OCI-LY7 (cell line): ENCODE data around the gene PRSS56. TPM values are rescaled to one million over a fixed set of nuclear protein-coding genes. Genes with fewer than 3 reads are reported as not detected.
A peak's percentile ranks its signal among the peaks of the same experiment; 100 is the strongest.
"Not testable (repeated sequence)": the region's sequence is repeated elsewhere in the genome, so short reads cannot be mapped to it uniquely, and the experiment has no call there.

Experiments
- BruUV-seq: library from RNA; stranded (reverse); fragments of 400-500 nt; replicated peaks from 2 replicates; lab custom pipeline; 2021; lab: Mats Ljungman, UMichigan
- CTCF ChIA-PET: fragments of 300-600 bp; sonication (Branson Sonifier 250); formaldehyde crosslinking; loops from one replicate; lab custom pipeline; 2022; ENCODE audit warnings: antibody characterized with exemption; ENCODE audit not compliant: unreplicated experiment; lab: Charles Lee
- POLR2A ChIA-PET: fragments of 300-600 bp; sonication (Branson Sonifier 250); formaldehyde crosslinking; loops from one replicate; lab custom pipeline; 2022; ENCODE audit warnings: antibody characterized with exemption; lab: Charles Lee
- DNase-seq: peaks from one replicate; pipeline ENCODE4 v3.0.0-alpha.2; 2015; ENCODE audit warnings: low spot score
- H2AFZ ChIP-seq: fragments of 200-600 bp; sonication (generic), shearing (Covaris generic); 2 replicates; pipeline ENCODE4 v1.6.1; 2014; ENCODE audit warnings: mild to moderate bottlenecking, antibody characterized with exemption, low read length, moderate library complexity
- H3K27ac ChIP-seq: fragments of 200-600 bp; sonication (generic); 2 replicates; pipeline ENCODE4 v1.5.1; 2014; ENCODE audit warnings: mixed run types, low read depth, mild to moderate bottlenecking, moderate library complexity, low read length, inconsistent platforms; ENCODE audit not compliant: poor library complexity, severe bottlenecking
- H3K36me3 ChIP-seq: fragments of 200-600 bp; sonication (generic); 2 replicates; pipeline ENCODE4 v1.6.1; 2014; ENCODE audit warnings: mild to moderate bottlenecking, antibody characterized with exemption, low read length, moderate library complexity, mixed read lengths; ENCODE audit not compliant: insufficient read depth
- H3K4me1 ChIP-seq: fragments of 200-600 bp; sonication (generic); 2 replicates; pipeline ENCODE4 v1.5.1; 2014; ENCODE audit warnings: mild to moderate bottlenecking, low read length; ENCODE audit not compliant: insufficient read depth, poor library complexity, severe bottlenecking
- H3K4me2 ChIP-seq: fragments of 200-600 bp; sonication (generic); 2 replicates; pipeline ENCODE4 v1.6.1; 2014; ENCODE audit warnings: mild to moderate bottlenecking, low read length
- H3K4me3 ChIP-seq: fragments of 200-600 bp; sonication (generic); 2 replicates; pipeline ENCODE4 v1.5.1; 2014; ENCODE audit warnings: mild to moderate bottlenecking, low read depth, low read length; ENCODE audit not compliant: poor library complexity, severe bottlenecking
- H3K79me2 ChIP-seq: fragments of 200-600 bp; sonication (generic); 2 replicates; pipeline ENCODE4 v1.6.1; 2016; ENCODE audit warnings: low read depth, mild to moderate bottlenecking, low read length, moderate library complexity, mixed read lengths; ENCODE audit not compliant: insufficient read depth
- H3K9me2 ChIP-seq: fragments of 200-600 bp; sonication (generic); 2 replicates; pipeline ENCODE4 v1.6.1; 2016; ENCODE audit warnings: mild to moderate bottlenecking, low read length, mixed read lengths; ENCODE audit not compliant: insufficient read depth
- H3K9me3 ChIP-seq: fragments of 200-600 bp; sonication (generic); 2 replicates; pipeline ENCODE4 v1.6.1; 2014; ENCODE audit warnings: mild to moderate bottlenecking, mixed run types, low read length, mixed read lengths
- H4K20me1 ChIP-seq: fragments of 200-600 bp; sonication (generic); 2 replicates; pipeline ENCODE4 v1.6.1; 2014; ENCODE audit warnings: mild to moderate bottlenecking, antibody characterized with exemption, low read length, moderate library complexity, mixed read lengths; ENCODE audit not compliant: insufficient read depth
- EZH2phosphoT487 ChIP-seq: fragments of 200-600 bp; sonication (generic); IDR thresholded peaks from 2 replicates; pipeline ENCODE4 v1.6.1; 2018; ENCODE audit warnings: low read depth, borderline replicate concordance, mild to moderate bottlenecking, mixed run types, antibody characterized with exemption, low read length, moderate library complexity, mixed read lengths
- intact Hi-C: fragments of 100-400 bp; cut with micrococcal nuclease; formaldehyde crosslinking; loops from one replicate; pipeline ENCODE4 v1.10.0; 2022; ENCODE audit not compliant: unreplicated experiment
- total RNA-seq, 2 experiments: library from RNA; depleted of rRNA in 1 of 2; stranded (reverse); fragments of >200 nt in 1 of 2; shearing (Covaris generic) in 1 of 2; gene quantifications; 2 replicates each; pipeline ENCODE4 v1.2.3, GENCODE V29; 2014 to 2022
- TF ChIP-seq, protein P1 (sequence below): fragments of 200-600 bp; sonication (generic); conservative IDR thresholded peaks from 2 replicates; pipeline ENCODE4 v1.5.1; 2014; ENCODE audit warnings: mild to moderate bottlenecking, antibody characterized with exemption, low read length, moderate library complexity, mixed read lengths

PRSS56 gene
- total RNA-seq, 2 experiments from 2014 or later: not detected

DNA sequence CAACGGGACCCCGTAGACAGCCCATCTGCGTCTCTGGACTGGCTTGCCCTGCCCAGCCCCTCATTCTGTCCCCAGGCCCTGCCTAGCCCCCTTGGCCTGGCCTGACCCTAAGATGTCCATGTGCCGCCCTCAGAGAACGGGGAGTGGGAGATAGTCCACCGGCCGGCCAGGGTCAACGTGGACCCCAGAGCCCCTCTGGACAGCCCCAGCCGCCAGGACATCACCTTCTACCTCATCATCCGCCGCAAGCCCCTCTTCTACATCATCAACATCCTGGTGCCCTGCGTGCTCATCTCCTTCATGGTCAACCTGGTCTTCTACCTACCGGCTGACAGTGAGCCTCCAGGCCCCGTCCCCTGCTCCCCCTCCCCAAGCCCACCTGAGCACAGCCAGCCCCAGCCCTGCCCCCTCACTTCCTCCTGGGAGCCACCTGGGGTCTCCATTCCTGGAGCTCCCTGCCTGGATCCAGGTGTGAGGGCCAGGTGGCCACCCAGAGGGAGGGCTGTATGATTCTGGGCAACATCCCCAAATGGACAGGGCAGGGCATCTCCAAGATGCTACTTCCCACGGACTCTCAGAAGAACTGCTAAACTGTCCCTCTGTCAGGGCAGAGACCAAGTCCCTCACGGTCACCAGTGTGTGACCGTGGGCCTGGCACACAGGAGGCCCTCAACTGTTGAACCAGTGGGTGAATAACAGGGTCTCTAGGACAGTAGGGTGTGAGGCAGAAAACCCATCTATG is 9.8 kb downstream of the PRSS56 start:
- no peak overlapping the region for H3K4me3 ChIP-seq
- ChIA-PET POLR2A (no interaction called here), CTCF (no interaction called here)
- no peak for DNase-seq
- no peaks in the 10 kb centered on the region for H4K20me1 ChIP-seq
- H3K79me2 ChIP-seq: no peaks in the 10 kb centered on the region
- TF ChIP-seq, protein P1, sequence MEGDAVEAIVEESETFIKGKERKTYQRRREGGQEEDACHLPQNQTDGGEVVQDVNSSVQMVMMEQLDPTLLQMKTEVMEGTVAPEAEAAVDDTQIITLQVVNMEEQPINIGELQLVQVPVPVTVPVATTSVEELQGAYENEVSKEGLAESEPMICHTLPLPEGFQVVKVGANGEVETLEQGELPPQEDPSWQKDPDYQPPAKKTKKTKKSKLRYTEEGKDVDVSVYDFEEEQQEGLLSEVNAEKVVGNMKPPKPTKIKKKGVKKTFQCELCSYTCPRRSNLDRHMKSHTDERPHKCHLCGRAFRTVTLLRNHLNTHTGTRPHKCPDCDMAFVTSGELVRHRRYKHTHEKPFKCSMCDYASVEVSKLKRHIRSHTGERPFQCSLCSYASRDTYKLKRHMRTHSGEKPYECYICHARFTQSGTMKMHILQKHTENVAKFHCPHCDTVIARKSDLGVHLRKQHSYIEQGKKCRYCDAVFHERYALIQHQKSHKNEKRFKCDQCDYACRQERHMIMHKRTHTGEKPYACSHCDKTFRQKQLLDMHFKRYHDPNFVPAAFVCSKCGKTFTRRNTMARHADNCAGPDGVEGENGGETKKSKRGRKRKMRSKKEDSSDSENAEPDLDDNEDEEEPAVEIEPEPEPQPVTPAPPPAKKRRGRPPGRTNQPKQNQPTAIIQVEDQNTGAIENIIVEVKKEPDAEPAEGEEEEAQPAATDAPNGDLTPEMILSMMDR: no peak
- TF ChIP-seq EZH2phosphoT487: no peak
- no TSS peak for BruUV-seq
- intact Hi-C loops: loop anchor here (10.0 kb wide), 1 partner anchor 165 kb away; no protein-coding TSS in a partner anchor
- H3K27ac ChIP-seq: no peak overlapping the region
- H3K4me1 ChIP-seq: peaks cover 49% of the 10 kb centered on the region
- no peak overlapping the region for H2AFZ ChIP-seq
- H3K4me2 ChIP-seq: no peak overlapping the region
- H3K9me3 ChIP-seq: no peaks in the 10 kb centered on the region
- no peaks in the 10 kb centered on the region for H3K36me3 ChIP-seq
- no peaks in the 10 kb centered on the region for H3K9me2 ChIP-seq

DNA sequence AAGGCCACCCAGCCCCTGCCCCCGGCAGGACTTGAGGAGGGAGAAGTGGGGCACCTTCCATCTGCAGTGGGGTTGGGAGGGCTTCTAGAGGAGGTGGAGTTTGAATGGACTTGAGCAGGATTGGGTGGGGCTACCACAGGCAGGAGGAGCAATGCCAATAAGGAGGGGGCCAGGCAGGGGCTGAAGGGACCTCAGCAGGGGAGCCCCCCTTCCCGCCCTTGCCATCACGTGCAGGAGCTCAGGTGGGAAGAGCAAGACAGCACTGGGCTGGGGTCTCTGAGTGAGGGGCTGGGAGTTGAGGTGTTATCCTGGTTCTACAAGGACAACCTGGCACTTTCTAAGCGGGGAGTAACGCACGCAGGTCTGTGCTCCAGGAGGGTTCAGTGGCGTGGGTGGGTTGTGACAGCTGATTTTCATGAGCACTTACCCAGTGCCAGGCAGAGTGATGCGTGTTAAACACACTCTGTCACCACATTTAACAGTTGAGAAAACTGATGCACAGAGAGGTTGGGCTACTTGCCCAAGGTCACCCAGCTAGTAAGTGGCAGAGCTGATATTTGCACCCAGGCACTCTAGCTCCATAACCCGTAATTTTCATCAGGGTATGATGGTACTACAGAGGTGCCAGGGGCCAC is 10.6 kb downstream of the PRSS56 start:
- Histone ChIP-seq H3K36me3 (no peaks in the 10 kb centered on the region), H2AFZ (no peak overlapping the region), H3K9me3 (no peaks in the 10 kb centered on the region), H3K79me2 (no peaks in the 10 kb centered on the region), H3K9me2 (no peaks in the 10 kb centered on the region), H4K20me1 (no peaks in the 10 kb centered on the region), H3K4me1 (peaks cover 49% of the 10 kb centered on the region), H3K4me2 (no peak overlapping the region), H3K4me3 (no peak overlapping the region), H3K27ac (no peak overlapping the region)
- TF ChIP-seq EZH2phosphoT487: no peak
- TF ChIP-seq, protein P1: no peak
- intact Hi-C loops: no loop called here
- ChIA-PET CTCF (no interaction called here), POLR2A (interaction anchor here (0.5 to 1.5 kb wide), 2 partner anchors 16 to 105 kb away, joined by 3 to 10 read pairs; no protein-coding TSS in a partner anchor)
- no peak for DNase-seq
- BruUV-seq: no TSS peak

DNA sequence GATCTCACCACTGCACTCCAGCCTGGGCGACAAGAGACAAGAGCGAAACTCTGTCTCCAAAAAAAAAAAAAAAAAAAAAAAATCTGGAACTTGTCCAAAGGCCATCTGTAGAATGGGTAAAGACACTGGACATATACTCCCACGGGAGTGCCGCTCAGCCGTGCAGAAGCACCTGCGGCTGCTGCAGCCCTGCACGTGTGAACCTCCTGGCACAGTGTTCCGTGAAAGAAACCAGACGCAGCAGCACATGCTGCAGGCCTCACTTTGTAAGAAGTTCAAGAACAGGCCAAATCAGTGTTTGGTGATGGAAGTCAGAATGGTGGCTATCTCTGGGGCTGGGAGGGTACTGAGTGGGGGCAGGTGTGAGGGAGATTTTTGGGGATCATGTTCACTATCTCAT is 12.2 kb downstream of the PRSS56 start:
- H3K9me3 ChIP-seq: 0 out of 2 replicates have a peak, but pooled peaks cover 6% of the 10 kb centered on the region
- H3K4me2 ChIP-seq: peak overlapping the region; percentile 34
- intact Hi-C loops: no loop called here
- H3K9me2 ChIP-seq: no peaks in the 10 kb centered on the region
- no TSS peak for BruUV-seq
- DNase-seq: peak; percentile 84
- ChIA-PET CTCF (no interaction called here), POLR2A (interaction anchor here (1.1 to 1.5 kb wide), 2 partner anchors 14 to 16 kb away, joined by 4 to 10 read pairs; no protein-coding TSS in a partner anchor)
- no peaks in the 10 kb centered on the region for H4K20me1 ChIP-seq
- no peak overlapping the region for H3K4me3 ChIP-seq
- H3K36me3 ChIP-seq: no peaks in the 10 kb centered on the region; the same call in 1 of the 2 replicates
- H3K79me2 ChIP-seq: no peaks in the 10 kb centered on the region
- TF ChIP-seq, protein P1: no peak
- no peak for TF ChIP-seq EZH2phosphoT487
- H3K4me1 ChIP-seq: peaks cover 49% of the 10 kb centered on the region
- no peak overlapping the region; the same call in 1 of the 2 replicates for H2AFZ ChIP-seq
- H3K27ac ChIP-seq: peak overlapping the region; percentile 53

DNA sequence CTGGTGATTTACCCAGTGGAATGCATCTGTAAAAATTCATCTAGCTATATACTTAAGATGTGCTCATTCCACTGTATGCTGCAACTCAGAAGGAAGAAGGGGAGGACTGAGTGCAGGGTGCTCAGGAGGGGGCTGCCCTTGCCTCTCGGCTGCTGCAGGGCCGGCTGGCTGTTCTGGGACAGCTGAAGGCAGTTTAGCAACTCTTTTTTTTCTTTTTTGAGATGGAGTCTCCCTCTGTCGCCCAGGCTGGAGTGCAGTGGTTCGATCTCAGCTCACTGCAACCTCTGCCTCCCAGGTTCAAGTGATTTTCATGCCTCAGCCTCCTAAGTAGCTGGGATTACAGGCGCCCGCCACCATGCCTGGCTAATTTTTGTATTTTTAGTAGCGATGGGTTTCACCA is 12.6 kb downstream of the PRSS56 start:
- peak overlapping the region; percentile 34 for H3K4me2 ChIP-seq
- H2AFZ ChIP-seq, CTCF ChIA-PET, H3K36me3 ChIP-seq, H3K9me2 ChIP-seq, H3K4me3 ChIP-seq, intact Hi-C loops, BruUV-seq, H3K79me2 ChIP-seq, H3K9me3 ChIP-seq, DNase-seq, H4K20me1 ChIP-seq: not testable (repeated sequence)
- H3K27ac ChIP-seq: peak overlapping the region; percentile 53
- peaks cover 49% of the 10 kb centered on the region for H3K4me1 ChIP-seq
- POLR2A ChIA-PET: interaction anchor here (1.1 kb wide), 1 partner anchor 16 kb away, joined by 4 read pairs; no protein-coding TSS in a partner anchor
